ENCODE measurements around the gene ITPKC. TPM values are rescaled to one million over a fixed set of nuclear protein-coding genes. Genes with fewer than 3 reads are reported as not detected.

ITPKC gene
- total RNA-seq, 4 donors from 2014 or later = 20.9 to 68.6 (median 40.5) TPM

GRCh38 chr19:40690693-40691420 lies 26.1 kb upstream of the ITPKC start:
- no peak for TF ChIP-seq CTCF (IDR thresholded peaks at IDR 0.05; ENCODE audit: low read depth)

DNA sequence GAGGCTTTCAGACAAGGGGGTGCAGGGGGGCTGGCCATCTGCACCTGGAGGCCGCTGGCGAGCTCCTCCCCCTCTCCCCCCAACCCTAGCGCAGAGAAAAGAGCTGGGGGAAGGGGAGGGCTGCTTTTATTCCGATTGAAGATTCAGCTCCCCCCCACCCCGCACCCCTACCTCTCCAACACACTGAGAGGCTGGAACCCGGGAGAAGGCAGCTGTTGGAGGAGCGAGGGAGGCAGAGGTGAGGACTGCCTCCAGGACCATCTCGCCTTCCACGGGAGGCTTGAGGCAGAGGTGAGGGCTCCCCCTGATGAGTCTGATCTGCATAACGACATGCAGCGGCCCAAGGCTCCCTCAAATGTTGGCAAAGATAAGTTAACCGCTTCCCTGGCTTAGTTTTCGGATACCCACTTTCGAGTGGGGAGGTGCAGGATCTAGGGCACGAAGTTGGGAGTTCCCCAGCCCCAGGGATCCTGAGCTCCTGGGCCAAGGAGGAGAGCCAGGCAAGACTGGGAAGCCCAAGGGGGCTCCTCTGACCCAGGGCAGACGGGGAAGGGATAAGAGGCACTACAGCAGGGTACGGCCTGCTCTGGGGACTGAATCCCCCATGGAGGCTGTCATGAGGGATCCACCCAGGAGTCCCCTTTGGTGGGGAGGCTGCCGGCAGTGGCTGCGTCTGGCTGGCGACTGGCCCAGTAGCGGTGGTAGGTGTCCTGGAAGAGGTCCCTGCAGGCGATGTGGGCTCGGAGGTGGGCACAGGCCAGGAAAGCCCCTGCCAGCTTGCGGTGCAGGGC lies 25.3 kb upstream of the ITPKC start:
- no peak for TF ChIP-seq CTCF (IDR thresholded peaks at IDR 0.05; ENCODE audit: low read depth)

DNA sequence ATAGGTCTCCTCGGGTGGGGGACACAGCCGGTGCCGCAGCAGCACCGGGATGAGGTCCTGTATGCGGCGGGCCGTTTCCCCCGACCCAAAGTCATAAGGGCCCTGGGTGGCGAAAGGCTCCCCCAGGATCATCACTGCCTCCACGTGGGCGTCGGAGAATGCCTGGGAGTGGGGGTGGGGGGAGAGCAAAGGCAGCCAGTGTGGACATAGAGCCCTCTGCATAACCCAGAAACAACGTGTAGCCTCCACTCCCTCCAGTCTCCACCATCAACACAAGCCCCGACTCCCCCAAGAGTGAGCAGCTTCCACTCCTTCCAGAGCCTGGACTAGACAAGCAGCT lies 24.7 kb upstream of the ITPKC start:
- TF ChIP-seq CTCF (IDR thresholded peaks at IDR 0.05; ENCODE audit: low read depth) = no peak

DNA sequence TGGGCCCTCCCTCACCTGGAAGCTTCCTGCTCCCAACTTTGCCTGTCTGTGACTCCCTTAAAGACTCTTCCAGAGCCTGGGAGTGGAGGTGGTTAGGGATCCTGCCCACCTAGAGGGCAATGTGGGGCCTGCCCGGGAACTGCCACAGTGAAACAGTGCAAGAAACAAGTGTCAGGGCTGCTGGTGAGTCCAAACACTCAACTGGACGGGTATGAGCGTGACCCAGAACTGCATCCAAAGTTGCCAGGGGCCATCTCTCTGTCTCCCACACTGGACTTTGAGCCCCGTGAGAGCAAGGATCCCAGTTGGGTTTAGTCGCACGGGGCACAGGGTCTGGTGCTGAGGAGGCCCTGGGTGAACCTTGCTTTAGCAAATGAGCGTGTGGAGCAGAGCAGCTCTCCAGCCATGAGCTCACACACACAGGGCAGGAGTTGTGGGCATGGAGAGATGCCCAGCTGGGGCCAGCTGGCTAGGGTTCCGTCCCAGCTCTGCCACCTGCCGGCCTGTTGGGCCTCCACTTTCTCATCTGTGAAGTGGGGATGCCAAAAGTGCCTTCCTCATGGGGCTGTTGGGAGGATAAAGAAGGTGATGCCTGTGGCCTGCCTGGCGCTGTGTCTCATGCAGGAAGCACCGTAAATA lies 23.6 kb upstream of the ITPKC start:
- no peak for TF ChIP-seq CTCF (IDR thresholded peaks at IDR 0.05; ENCODE audit: low read depth)

GRCh38 chr19:40693896-40694295 lies 23.0 kb upstream of the ITPKC start:
- no peak for TF ChIP-seq CTCF (IDR thresholded peaks at IDR 0.05; ENCODE audit: low read depth)

DNA sequence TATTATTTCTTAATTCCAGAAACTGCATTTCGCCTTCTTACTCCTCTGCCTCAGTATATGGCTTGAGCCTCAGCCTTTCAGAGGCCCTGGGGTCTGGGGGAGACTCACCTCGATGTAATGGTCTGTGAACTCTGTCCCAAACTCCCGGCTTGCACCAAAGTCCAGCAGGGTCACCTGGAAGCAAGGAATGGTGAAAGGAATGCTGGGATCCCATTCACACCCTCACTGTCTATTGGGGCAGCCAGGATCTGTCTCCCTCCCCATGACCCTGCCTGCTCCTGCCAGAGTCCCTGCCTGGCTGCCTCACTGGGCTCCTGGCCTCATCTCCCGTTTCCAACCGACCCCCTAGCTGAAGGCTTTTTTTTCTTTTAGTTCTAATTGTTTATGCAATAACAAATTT lies 21.0 kb upstream of the ITPKC start:
- TF ChIP-seq CTCF (IDR thresholded peaks at IDR 0.05; ENCODE audit: low read depth) = no peak

GRCh38 chr19:40697007-40697406 lies 19.9 kb upstream of the ITPKC start:
- TF ChIP-seq CTCF (IDR thresholded peaks at IDR 0.05; ENCODE audit: low read depth) = no peak
